ENCODE data around the gene DMRTA1. TPM values are rescaled to one million over a fixed set of nuclear protein-coding genes. Genes with fewer than 3 reads are reported as not detected.
"Not testable (repeated sequence)": the region's sequence is repeated elsewhere in the genome, so short reads cannot be mapped to it uniquely, and the experiment has no call there.

The DMRTA1 gene
- polyA plus RNA-seq, 3 donors = 0.22 to 1.1 (median 0.92) TPM

DNA sequence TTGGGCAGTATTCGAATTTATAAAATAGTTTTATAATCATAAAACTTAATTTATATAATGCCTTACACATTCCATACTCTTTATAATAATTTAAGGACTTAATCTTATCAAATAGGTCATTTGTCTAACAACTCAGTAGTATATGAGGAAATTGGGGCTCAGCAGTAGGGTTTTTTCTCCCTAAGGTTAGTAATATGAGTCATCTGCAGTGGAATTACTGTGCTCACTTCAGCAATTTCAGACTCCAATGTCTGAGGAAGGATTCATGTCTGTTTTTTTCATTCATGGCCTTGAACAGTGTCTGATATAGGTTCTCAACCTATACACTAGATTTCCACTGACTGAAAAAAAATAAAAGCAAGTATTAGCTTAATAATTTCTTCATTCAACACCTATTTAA is 7.4 kb downstream of the DMRTA1 start:
- WGBS, 3 donors = 0 to 41% (median 1%) methylated on average over 1 of the region's 1 CpG
- no peak overlapping the region for H3K27ac ChIP-seq (ENCODE audit: low read depth, low read length)

DNA sequence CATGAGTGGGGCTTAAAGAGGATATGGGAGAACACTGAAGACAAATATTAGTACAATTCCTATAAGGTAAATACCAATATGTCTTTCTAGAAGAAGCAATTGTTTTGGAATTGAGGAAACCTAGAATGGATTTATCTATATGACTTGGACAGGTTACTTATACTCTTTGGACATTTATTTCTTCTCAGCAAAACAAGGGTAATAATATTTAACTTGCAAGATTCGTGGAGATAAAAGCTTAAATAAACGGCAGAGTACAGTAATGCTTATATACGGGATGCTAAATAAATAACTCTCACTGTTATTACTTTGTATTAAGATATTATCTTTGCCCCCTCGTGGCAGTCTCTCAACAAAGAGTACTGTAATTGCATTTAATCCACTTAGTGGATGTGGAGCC is 8.6 kb downstream of the DMRTA1 start:
- WGBS, 3 donors = 55 to 73% (median 68%) methylated on average over 4 of the region's 4 CpGs
- no peak overlapping the region for H3K27ac ChIP-seq (ENCODE audit: low read depth, low read length)

DNA sequence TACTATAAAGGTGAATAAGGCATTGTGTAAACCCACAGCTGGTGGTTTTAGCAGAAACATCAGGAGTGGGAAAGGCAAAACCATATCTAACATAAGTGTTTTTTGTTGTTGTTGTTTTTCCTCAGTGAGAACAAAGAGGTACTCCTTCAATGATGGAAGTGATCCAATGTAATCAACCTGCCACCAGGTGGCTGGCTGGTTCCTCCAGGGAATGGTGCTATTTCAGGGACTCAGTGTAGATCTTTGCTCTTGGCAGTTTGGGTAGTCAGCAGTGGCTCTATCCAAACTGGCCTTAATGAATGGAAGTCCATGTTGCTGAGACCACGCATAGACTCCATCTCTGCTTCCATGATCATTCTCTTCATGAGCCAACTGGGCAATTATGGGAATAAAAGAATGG is 10.8 kb downstream of the DMRTA1 start:
- no peak overlapping the region for H3K27ac ChIP-seq (ENCODE audit: low read depth, low read length)
- WGBS, 3 donors = 82 to 100% (median 97%) methylated on average over 1 of the region's 1 CpG

DNA sequence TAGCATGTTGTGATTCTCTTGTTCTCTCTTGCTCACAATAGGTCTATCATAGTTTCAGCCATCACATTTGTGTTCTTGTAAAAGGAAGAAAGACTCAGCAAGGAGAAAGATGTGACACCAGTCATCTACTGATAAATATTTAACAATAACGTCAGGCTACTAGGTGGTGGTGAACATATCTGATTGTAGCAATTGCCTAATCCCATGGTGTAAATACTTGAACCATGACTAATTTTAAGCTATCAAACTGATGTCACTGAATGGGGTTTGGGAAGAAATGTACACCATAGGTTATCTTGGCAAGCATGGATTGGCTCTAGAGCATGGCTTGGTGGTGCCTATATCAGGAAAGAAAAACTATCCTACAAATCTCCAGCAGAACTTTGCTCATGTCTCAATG is 16.6 kb downstream of the DMRTA1 start:
- no peak overlapping the region for H3K27ac ChIP-seq (ENCODE audit: low read depth, low read length)
- 42 to 81% (median 80%) methylated on average over 1 of the region's 1 CpG for WGBS, 3 donors

DNA sequence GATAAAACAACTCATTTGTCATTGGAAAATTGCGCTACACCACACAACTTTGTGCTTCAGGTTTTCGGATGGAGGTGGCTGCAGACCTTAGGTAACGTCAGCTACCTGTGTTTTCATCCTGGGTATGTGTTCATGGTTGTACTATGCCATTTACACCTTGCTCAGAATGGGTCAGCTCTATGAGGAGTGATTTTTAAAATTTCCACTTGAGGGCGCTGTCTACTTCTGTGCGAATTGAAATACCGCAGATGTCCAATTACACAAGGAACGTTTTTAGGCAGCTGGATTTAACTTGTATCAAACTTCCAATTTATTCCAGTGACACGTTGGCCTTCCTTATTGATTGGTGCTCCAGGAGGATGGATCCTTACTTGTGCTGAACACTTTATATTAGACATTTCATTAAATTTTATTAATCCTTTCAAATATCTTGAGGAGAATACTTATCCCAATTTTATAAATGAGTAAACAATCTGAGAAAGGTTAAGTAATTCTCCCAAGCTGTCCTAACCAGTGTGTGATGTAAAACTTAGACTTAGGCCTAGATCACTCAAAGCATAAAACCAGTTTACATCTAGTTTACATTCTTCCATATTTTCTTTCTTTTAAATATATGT is 23.4 kb downstream of the DMRTA1 start:
- H3K27ac ChIP-seq (ENCODE audit: low read depth, low read length) = no peak overlapping the region
- 3 to 6% (median 3%) methylated on average over 8 of the region's 8 CpGs for WGBS, 3 donors

DNA sequence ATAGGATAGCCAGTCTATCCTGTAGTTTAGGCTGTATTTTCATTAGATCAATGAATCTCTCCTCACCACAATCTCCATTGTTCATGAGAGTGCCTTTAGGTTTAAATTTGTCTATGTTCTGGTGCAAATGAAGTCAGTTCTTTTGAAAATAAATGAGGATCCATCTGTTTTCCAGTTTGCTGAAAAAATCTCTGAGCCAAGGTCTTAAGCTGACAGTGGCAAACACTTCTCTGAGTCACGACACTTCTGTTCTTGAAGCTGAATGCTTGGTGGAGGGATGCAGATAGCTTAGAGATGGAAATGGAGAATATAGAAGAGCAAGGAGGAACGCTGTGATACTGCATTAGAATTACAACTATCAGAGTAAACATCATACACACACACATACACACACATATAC is 34.9 kb downstream of the DMRTA1 start:
- H3K27ac ChIP-seq (ENCODE audit: low read depth, low read length) = no peak overlapping the region
- WGBS, 3 donors = 73 to 77% (median 74%) methylated on average over 2 of the region's 2 CpGs

DNA sequence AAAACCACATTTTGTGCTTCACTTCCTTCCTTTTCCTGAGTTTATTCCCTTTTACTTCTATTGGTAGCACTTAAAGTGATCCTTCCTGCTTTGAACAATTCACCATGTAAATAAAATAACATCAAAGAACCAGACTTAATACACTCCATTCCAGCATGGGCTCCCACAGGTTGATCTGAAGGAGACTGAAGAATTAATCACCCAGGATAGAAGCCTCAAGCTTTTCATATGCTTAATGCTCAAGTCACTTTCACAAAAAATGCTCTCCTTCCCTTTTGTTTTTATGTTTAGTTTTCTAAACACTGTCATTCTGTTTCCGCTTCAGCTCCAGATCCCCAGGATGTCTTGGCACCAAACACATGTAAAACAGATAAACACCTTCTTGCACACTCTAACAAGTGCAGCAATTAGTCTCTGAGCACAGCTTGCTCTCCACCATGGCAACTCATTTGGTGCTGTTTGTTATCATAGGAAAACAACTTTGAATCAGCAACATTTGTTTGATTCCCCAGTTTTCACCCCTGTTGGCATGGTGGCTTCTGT is 37.0 kb downstream of the DMRTA1 start:
- 56 to 69% (median 65%) methylated on average over 1 of the region's 1 CpG for WGBS, 3 donors
- no peak overlapping the region for H3K27ac ChIP-seq (ENCODE audit: low read depth, low read length)

DNA sequence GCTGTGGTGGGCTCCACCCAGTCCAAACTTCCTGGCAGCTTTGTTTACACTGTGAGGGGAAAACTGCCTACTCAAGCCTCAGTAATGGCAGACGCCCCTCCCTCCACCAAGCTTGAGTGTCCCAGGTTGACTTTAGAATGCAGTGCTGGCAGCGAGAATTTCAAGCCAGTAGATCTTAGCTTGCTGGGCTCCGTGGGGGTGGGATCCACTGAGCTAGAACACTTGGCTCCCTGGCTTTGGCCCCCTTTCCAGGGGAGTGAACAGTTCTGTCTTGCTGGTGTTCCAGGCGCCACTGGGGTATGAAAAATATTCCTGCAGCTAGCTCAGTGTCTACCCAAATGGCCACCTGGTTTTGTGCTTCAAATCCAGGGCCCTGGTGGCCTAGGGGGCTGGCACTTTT is 49.6 kb downstream of the DMRTA1 start:
- not testable (repeated sequence) for H3K27ac ChIP-seq (ENCODE audit: low read depth, low read length)
- WGBS, 3 donors = 66 to 71% (median 68%) methylated on average over 4 of the region's 4 CpGs
